GM19351 (cell line): ENCODE measurements around the gene PKDCC.

ENCODE experiments used
- ATAC-seq: cut with Tn5 transposase; IDR thresholded peaks from one replicate; pipeline ENCODE4 v1.9.1; 2021; ENCODE audit warnings: mild to moderate bottlenecking, moderate library complexity; ENCODE audit not compliant: unreplicated experiment

PKDCC gene

DNA sequence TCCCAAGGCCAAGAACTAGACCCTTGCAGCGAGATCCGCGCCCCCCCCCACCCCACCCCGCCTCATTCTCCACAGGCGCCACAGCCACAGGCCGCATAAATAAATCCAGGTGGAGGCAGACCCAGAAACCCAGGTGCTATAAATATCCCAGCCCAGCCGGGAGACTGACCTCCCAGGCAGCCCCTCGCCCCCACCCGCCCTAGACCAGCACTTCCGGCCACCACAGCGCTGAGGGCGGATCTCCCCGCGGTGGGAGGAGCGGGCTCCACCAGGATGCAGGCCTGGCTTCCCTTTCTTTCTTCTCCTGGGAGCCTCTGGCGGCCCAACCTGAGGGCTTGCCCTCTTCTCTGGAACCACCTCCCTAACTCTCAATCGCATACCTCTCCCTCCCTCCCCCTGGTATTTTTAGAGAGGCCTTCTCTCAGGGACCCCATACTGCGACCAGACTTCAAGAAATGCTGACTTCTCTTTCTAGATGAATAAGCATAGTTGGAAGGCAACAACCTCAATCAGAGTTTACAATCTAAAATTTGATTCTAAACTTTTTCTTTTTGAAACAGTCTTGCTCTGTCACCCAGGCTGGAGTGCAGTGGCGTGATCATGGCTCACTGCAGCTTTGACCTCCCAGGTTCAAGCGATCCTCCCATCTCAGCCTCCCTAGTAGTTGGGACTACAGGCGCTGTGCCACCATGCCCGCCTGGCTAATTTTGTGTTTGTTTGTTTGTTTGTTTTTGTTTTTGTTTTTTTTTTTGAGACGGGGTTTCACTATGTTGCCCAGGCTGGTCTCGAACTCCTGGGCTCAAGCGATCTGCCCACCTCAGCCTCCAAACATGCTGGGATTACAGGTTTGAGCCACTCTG lies 55.0 kb downstream of the PKDCC start:
- ATAC-seq = peak; percentile 1

DNA sequence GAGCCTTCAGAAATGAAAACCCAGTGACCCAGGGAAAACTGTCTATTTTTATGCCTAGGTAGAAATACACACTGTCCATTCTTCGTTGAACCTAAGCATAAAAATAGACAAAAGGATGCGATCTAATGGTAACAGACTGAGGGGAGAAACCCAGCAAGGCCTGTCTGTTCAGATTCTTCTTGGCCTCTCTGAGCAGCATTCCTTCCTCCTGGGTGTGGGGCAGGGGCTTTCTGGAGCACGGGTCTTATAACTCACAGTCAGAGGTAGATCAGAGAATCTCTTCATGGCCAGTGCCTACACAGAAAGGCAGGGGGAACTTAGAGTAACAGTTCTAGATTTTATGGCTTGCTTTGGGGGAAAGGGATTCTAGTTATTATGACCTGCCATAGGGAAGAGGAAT lies 56.0 kb downstream of the PKDCC start:
- no peak for ATAC-seq

DNA sequence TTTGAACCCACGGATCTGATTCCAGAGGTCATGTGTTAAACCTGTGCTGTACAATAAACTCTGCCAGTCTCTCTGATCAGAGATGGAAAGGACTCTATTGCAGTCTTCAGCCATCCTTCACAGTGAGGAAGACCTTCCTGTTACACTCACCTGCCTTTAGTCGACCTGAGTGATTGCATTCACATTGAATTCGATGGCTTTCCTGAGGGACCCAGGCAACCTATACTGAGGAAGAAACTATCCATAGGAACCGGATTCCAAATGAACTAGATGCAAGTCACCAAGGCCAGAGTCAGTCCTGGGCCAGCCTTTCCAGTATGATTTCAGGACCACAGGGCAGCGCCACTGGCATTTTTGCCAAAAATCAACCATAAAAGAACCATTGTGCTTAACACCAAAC lies 56.8 kb downstream of the PKDCC start:
- ATAC-seq = no peak

DNA sequence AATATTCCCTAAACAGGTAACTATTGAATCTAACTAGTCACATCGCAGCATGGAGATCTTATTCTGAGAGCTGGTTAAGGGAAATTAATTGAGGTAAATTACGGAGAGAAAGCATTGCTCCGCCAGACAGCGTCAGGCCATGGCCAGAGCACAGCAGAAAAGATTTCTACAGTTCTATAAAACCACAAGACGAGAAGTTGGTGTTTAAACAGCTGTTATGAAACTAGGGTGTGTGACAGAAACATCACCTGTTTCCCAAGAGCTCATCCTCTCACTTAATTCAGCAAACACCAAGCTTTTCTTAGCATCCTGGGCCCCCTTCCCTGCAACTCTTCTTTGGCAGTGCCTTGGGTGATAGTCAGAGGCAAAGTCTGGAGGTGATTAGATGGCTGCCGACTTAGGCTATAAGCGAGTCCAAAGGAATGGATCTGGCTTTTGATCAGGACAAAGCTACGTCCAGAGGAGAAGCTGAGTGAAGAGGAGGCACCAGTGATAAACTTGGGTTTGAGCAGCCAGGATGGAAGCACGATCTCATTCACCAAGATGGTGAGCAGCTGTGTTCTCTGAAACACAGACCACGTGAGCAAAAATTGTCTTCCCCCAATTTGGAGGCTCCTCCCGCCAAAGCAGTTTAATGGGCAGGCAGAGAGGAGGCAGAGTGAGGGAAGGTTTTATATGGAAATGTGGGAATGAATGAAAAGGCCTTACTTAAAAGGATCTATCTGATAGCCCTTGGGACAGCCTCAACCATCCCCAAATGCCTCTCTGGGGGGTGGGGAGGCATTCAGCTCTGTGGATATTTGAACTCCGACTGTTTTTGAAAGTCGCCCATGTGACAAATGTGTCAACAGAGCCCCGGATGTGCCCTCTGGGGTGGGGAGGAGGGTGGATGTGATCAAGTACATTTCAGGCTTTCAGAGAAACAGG lies 57.8 kb downstream of the PKDCC start:
- peak; percentile 38 for ATAC-seq

DNA sequence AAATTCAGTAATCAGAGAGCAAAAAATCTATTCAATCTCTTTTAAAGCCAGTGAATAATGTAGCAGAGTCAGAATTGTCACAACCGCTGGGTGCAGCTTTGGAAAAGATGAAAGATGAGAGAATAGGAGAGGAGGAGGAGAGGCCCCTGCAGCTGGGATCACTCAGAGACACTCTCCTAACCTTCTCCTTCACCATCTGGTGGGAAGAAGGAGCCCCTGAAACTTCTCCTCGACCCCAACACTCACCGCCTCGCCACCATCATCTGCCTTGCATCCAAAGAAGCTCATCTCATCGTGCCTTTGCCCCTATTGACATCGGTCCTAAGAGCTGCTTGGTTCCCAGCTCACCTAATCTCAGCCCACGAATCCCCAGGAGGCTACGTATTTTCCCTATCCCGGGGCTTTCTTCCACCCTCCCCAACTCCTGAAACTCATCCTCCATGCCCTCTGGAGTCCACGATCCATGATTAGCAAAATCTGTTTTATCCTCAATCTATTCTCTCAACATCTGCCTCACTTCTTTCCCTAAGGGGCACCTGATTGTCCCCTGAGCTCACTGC lies 58.5 kb downstream of the PKDCC start:
- ATAC-seq = no peak

DNA sequence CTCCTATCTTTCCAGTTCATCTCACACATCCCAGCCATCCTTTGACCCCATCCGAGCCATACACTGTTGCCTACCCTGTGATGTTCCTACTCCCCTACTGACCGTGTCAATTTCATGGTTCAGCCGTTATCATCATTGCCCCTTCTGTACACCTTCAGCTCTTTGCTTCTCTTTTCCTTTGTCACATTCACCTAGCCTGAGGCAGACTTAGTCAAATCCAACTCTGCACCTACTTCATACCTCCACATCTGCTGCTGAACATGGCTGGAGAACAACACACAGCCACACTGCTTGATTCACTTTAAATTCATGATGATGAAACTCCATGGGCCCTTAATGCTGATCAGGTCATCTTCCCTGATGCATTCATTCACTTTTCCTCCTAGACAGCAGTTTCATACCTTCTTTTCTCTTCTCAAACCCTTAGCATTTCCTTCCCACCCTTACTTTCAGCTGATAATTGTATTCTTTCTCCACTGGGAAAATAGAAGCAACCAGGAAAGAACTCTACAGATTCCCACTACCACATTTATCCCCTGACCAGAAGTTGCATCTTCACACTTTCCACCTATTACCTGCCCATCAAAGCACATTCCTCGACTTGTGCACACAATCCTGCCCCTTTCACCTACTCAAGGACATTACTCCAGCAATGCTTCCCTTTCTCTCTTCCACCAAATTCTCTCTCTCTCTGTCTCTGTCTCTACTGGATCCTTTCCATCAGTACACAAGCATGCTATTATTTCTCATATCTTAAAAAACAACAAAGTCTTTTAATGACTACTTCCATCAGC lies 59.6 kb downstream of the PKDCC start:
- ATAC-seq = no peak
